Activated T-helper 17 cell treated with anti-CD3 and anti-CD28 coated beads, Interleukin-2, amount 50 U/mL, for 72 hours (primary cell): Measurements from ENCODE around the gene AFAP1. TPM values are rescaled to one million over a fixed set of nuclear protein-coding genes. Genes with fewer than 3 reads are reported as not detected.
A peak's percentile ranks its signal among the peaks of the same experiment; 100 is the strongest.

Experiments
- ATAC-seq: fragments of 150-1000 bp; cut with Tn5 transposase; replicated peaks from 2 replicates; pipeline ENCODE4 v1.10.0; 2021; ENCODE audit warnings: mild to moderate bottlenecking, moderate library complexity
- H3K27ac Mint-ChIP-seq: one replicate; pipeline ENCODE4 v1.8.0; 2022; ENCODE audit warnings: mixed read lengths
- H3K27me3 Mint-ChIP-seq: one replicate; pipeline ENCODE4 v1.8.0; 2022; ENCODE audit warnings: mixed read lengths
- H3K36me3 Mint-ChIP-seq: one replicate; pipeline ENCODE4 v1.8.0; 2022; ENCODE audit warnings: low read depth, mild to moderate bottlenecking, mixed read lengths
- H3K4me1 Mint-ChIP-seq: one replicate; pipeline ENCODE4 v1.8.0; 2022; ENCODE audit warnings: mixed read lengths
- H3K4me3 Mint-ChIP-seq: one replicate; pipeline ENCODE4 v1.8.0; 2022; ENCODE audit warnings: mild to moderate bottlenecking, mixed read lengths
- H3K9me3 Mint-ChIP-seq: one replicate; pipeline ENCODE4 v1.8.0; 2022; ENCODE audit warnings: mixed read lengths
- total RNA-seq, 2 donors: library from RNA; stranded (reverse); gene quantifications; one replicate each; pipeline ENCODE4 v1.2.3, GENCODE V29; 2022

Gene AFAP1
- total RNA-seq, 2 donors from 2014 or later = 20.1 to 29.8 TPM

GRCh38 chr4:7765666-7766065, 174.0 kb downstream of the AFAP1 start:
- Mint-ChIP-seq H3K4me1 (peaks cover 5% of the 10 kb centered on the region), H3K27me3 (no peaks in the 10 kb centered on the region), H3K9me3 (no peaks in the 10 kb centered on the region), H3K27ac (peak overlapping the region; percentile 23), H3K36me3 (peaks cover 52% of the 10 kb centered on the region), H3K4me3 (no peak overlapping the region)
- ATAC-seq = no peak

- peaks cover 5% of the 10 kb centered on the region for H3K4me1 Mint-ChIP-seq
- no peak overlapping the region for H3K4me3 Mint-ChIP-seq
- no peaks in the 10 kb centered on the region for H3K9me3 Mint-ChIP-seq
- no peaks in the 10 kb centered on the region for H3K27me3 Mint-ChIP-seq
- peaks cover 42% of the 10 kb centered on the region for H3K36me3 Mint-ChIP-seq
- no peak for ATAC-seq
- H3K27ac Mint-ChIP-seq = no peak overlapping the region
Observed at GRCh38 chr4:7764466-7764865, 175.2 kb downstream of the AFAP1 start.

DNA sequence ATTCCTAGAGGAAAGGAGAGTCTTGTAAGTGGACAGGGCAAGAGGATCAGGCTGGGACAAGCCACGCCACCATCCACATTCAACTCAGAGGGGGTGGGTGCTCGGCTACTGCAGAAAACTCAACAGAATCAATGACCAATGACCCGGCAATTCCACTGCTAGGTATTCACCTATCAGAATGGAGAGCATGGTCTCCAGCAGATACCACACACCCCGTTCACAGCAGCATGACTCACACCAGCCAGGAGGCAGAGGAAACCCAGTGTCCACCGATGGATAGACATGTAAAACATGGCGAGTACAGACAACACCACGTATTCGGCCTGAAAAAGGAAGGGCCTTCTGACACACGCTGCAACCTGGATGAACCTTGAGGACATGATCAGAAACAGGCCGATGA, 175.9 kb downstream of the AFAP1 start:
- peaks cover 9% of the 10 kb centered on the region for H3K4me1 Mint-ChIP-seq
- no peaks in the 10 kb centered on the region for H3K27me3 Mint-ChIP-seq
- H3K27ac Mint-ChIP-seq = no peak overlapping the region

DNA sequence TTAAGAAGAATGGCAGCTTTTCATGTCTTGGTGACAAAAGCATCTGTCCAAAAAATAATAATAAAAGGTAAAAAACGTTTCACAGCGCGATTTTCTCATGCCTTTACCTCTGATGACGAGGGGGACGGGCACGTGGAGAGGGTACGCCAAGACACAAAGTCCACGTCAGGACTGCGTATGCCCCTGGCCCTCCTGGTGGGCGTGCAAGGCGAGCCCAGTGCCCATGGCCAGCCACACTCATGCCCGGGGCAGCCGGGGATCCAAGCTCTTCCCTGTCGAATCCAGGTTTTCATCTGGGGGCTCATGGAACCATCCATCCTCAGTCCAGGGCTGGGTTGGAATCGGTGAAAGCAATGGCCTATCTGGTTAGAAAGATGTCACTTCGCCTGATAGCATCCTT, 176.6 kb downstream of the AFAP1 start:
- Mint-ChIP-seq H3K27me3 (no peaks in the 10 kb centered on the region), H3K36me3 (peaks cover 29% of the 10 kb centered on the region), H3K9me3 (no peaks in the 10 kb centered on the region), H3K4me1 (peaks cover 9% of the 10 kb centered on the region), H3K27ac (no peak overlapping the region), H3K4me3 (no peak overlapping the region)
- ATAC-seq = no peak

More for the DNA sequence above, 175.9 kb downstream of the AFAP1 start:
- Mint-ChIP-seq H3K36me3 (peaks cover 36% of the 10 kb centered on the region), H3K4me3 (no peak overlapping the region), H3K9me3 (no peaks in the 10 kb centered on the region)
- ATAC-seq = no peak

DNA sequence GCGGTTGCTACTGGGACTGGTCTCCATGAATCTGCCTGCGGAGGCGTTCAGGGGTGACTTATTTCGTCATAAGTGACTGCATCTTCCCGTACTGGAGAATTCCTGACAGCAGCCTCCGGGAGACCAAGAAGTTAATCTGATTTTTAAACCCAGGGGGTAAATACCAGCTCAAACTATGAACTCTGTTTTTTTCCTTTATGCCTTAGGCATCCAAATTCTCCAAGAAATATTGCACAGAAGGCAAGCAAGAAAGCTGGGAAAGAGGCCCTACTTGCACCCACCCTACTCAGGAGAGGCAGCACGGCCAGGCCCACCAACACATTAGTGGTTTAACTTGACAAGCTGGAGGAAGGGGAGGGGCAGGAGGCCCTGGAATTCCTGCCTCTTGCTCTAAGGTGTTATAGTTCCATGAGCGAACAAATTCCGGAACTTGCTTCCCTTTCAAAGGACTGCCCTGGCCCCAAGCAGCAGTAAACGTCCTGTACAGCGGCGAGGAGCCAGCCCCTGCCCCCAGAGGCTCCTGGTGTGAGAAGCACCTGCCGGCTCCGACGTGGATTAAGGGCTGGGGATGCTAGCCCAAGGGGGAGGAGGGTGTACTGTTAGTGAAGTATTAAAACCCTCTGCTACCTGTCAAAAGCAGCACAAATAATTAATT, 177.2 kb downstream of the AFAP1 start:
- H3K4me1 Mint-ChIP-seq = peaks cover 9% of the 10 kb centered on the region
- no peak overlapping the region for H3K4me3 Mint-ChIP-seq
- peak overlapping the region; percentile 50 for H3K27ac Mint-ChIP-seq
- no peak for ATAC-seq
- H3K9me3 Mint-ChIP-seq = no peaks in the 10 kb centered on the region
- H3K27me3 Mint-ChIP-seq = no peaks in the 10 kb centered on the region
- H3K36me3 Mint-ChIP-seq = peaks cover 23% of the 10 kb centered on the region

GRCh38 chr4:7761720-7762119, 177.9 kb downstream of the AFAP1 start:
- peak; percentile 43 for ATAC-seq
- Mint-ChIP-seq H3K36me3 (peaks cover 22% of the 10 kb centered on the region), H3K9me3 (no peaks in the 10 kb centered on the region), H3K4me1 (peaks cover 9% of the 10 kb centered on the region), H3K27me3 (no peaks in the 10 kb centered on the region), H3K27ac (peak overlapping the region; percentile 50), H3K4me3 (no peak overlapping the region)

- ATAC-seq = no peak
- no peak overlapping the region for H3K4me3 Mint-ChIP-seq
- peaks cover 22% of the 10 kb centered on the region for H3K36me3 Mint-ChIP-seq
- H3K27me3 Mint-ChIP-seq = no peaks in the 10 kb centered on the region
- H3K27ac Mint-ChIP-seq = no peak overlapping the region
- H3K4me1 Mint-ChIP-seq = peaks cover 9% of the 10 kb centered on the region
- H3K9me3 Mint-ChIP-seq = no peaks in the 10 kb centered on the region
Observed at GRCh38 chr4:7761312-7761711, 178.3 kb downstream of the AFAP1 start.

DNA sequence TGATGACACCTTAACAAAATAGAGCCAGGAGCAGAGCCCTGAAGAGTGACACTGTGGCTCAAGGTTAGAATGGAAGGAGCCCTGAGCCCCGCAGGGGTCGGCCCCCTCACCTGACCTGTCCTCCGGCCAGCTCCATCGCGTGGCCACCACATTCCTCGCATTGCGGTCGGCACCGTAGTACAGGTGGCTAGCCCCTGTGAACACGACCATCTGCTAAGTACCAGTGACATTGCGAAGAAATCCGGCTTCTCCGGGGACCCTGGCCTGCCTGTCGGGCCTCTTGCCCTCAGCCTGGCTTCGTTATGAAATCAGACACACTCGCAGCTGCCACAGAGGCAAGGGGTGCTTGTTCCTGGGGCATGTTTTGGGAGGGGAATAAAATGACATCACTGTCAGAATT, 179.0 kb downstream of the AFAP1 start:
- Mint-ChIP-seq H3K27me3 (no peaks in the 10 kb centered on the region), H3K4me3 (no peak overlapping the region), H3K36me3 (peaks cover 22% of the 10 kb centered on the region), H3K9me3 (no peaks in the 10 kb centered on the region), H3K4me1 (peaks cover 9% of the 10 kb centered on the region), H3K27ac (no peak overlapping the region)
- no peak for ATAC-seq

DNA sequence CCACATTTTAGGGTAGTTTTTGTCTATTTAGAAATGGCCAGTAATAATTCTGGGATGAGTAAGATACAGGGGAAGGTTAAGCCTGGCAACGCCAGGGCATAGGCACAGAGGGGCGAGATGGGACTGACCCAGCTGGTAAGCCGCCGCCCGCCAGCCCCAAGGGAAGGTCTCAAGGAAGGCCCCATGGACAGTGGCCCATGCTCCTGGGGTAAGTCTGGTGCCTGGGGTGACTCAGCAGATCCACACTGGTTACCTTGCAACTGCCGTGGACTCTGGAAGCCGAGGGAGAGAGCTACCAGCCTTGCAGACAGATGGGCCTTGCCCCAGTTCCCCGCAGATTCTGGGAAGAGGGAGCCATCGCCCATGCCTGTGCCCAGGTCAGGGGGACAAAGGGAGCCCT, 179.4 kb downstream of the AFAP1 start:
- peak overlapping the region; percentile 95 for H3K27ac Mint-ChIP-seq
- H3K4me3 Mint-ChIP-seq = peak overlapping the region; percentile 86
- no peaks in the 10 kb centered on the region for H3K9me3 Mint-ChIP-seq
- ATAC-seq = no peak
- peaks cover 22% of the 10 kb centered on the region for H3K36me3 Mint-ChIP-seq
- peaks cover 9% of the 10 kb centered on the region for H3K4me1 Mint-ChIP-seq
- H3K27me3 Mint-ChIP-seq = no peaks in the 10 kb centered on the region

- Mint-ChIP-seq H3K27me3 (no peaks in the 10 kb centered on the region), H3K9me3 (no peaks in the 10 kb centered on the region), H3K4me1 (peaks cover 9% of the 10 kb centered on the region), H3K27ac (peak overlapping the region; percentile 95), H3K4me3 (peak overlapping the region; percentile 86), H3K36me3 (peaks cover 22% of the 10 kb centered on the region)
- peak; percentile 30 for ATAC-seq
Observed at GRCh38 chr4:7759635-7760034, 180.0 kb downstream of the AFAP1 start.

- H3K9me3 Mint-ChIP-seq = no peaks in the 10 kb centered on the region
- peaks cover 9% of the 10 kb centered on the region for H3K4me1 Mint-ChIP-seq
- peaks cover 18% of the 10 kb centered on the region for H3K36me3 Mint-ChIP-seq
- ATAC-seq = peak; percentile 92
- peak overlapping the region; percentile 86 for H3K4me3 Mint-ChIP-seq
- no peaks in the 10 kb centered on the region for H3K27me3 Mint-ChIP-seq
- peak overlapping the region; percentile 95 for H3K27ac Mint-ChIP-seq
Observed at GRCh38 chr4:7759216-7759615, 180.4 kb downstream of the AFAP1 start.

DNA sequence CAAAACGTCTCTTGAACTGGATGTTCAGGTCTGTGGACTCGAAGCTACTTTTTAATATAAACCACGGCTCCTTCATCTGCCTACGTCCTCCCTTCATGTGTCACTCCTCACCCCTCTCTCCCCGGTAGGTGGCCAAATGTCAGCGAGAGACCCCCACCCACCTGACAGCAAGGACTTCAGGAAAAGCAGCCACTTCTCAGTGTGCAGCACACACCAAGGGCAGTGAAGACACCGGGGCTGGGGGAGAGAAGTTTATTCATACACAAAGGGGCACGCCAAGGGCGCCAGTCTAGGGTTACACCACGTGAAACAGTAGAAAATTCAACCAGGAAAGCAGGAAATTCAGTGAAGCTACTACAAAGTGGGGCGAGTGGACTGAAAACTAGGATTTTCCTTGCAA, 181.2 kb downstream of the AFAP1 start:
- Mint-ChIP-seq H3K27ac (peak overlapping the region; percentile 95), H3K36me3 (peaks cover 11% of the 10 kb centered on the region), H3K4me1 (peaks cover 9% of the 10 kb centered on the region), H3K27me3 (no peaks in the 10 kb centered on the region), H3K9me3 (no peaks in the 10 kb centered on the region), H3K4me3 (peak overlapping the region; percentile 86)
- ATAC-seq = no peak

GRCh38 chr4:7757501-7758471, 181.9 kb downstream of the AFAP1 start:
- no peaks in the 10 kb centered on the region for H3K9me3 Mint-ChIP-seq

DNA sequence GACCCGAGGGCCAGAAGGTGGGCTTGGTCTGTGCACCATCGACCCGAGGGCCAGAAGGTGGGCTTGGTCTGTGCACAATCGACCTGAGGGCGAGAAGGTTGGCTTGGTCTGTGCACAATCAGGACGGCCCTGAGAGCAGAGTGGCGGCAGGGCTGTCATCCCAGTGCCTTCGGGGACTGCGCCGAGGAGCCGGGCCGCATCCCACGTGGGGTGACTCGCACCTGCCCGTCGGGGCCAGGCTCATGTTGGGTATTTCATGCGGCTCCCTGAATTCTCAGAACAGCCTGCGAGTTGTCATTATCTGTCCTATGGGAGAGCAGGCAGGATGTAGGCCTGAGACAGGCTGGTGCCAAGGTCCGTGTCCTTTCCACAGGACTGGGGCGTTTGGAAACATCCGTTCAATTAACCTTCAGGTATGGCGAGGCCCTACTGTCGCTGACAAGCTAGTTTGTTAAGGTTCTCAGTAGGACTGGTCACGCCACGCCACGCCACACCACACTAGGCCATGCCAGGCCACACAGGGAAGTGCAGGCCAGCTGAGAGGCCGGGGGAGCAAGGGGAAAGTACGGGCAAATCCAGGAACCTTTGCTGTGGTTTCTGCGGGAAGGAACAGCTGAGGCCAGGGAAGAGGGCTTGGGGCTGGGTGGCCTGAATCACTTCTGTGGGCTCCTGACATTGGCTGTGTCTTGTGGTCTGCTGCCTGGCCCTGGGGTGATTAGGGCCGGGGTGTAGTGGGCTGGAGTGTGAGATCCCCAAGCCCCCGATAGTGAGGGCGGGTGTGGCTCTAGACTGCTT, 182.9 kb downstream of the AFAP1 start:
- no peak overlapping the region for H3K27ac Mint-ChIP-seq

More at GRCh38 chr4:7757501-7758471, 181.9 kb downstream of the AFAP1 start:
- Mint-ChIP-seq H3K27ac (peak overlapping the region; percentile 95), H3K36me3 (peaks cover 7% of the 10 kb centered on the region), H3K27me3 (no peaks in the 10 kb centered on the region), H3K4me3 (peak overlapping the region; percentile 86), H3K4me1 (peaks cover 9% of the 10 kb centered on the region)
- ATAC-seq = no peak

More for the DNA sequence above, 182.9 kb downstream of the AFAP1 start:
- Mint-ChIP-seq H3K36me3 (peaks cover 5% of the 10 kb centered on the region), H3K4me1 (peaks cover 9% of the 10 kb centered on the region), H3K27me3 (no peaks in the 10 kb centered on the region), H3K4me3 (no peak overlapping the region), H3K9me3 (no peaks in the 10 kb centered on the region)
- no peak for ATAC-seq
